Astrocyte (in vitro differentiated cells and primary cell): ENCODE measurements around the gene PLPP4.

Experiments used
- EZH2 ChIP-seq: IDR thresholded peaks from 2 replicates; pipeline ENCODE4 v1.6.1; 2012; ENCODE audit warnings: mild to moderate bottlenecking, low read length, inconsistent platforms; ENCODE audit not compliant: insufficient read depth
- TF ChIP-seq, protein P1 (sequence below): IDR thresholded peaks from 2 replicates; pipeline ENCODE4 v1.5.1; 2011; ENCODE audit warnings: low read depth, mild to moderate bottlenecking, inconsistent platforms, low read length, moderate library complexity; ENCODE audit not compliant: insufficient read depth

DNA sequence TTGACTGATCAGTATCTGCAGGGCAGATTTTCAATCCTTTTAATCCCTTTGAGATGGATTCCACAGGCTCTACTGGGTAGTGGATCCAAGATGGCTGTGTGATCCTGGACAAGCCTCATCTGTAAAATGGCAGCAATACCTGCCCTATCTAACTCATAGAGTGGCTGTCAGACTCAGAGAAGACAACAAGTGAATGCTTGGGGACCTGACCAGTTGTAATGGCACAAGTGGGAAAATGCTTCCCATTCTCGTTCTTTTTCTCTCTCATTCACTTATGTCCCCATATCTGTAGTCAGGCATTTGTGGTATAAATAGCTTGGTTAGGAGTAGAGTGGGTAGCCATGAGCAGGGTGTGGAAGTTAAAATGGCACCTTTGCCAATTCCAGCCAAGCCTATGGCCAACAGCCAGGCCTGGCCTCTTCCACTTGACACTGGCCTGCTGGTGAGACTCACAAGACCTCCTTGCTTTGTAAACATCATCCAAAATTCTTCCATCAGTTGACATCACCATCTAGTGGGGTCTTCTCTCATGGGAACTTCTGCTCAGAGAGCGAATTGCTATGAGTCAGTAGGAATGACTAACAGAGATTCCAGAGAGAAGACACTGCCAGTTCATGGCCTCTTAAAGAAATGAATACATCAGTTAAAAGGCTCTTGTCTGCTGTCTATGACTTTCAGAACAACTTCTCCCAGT lies 150.1 kb downstream of the PLPP4 start:
- TF ChIP-seq, protein P1, sequence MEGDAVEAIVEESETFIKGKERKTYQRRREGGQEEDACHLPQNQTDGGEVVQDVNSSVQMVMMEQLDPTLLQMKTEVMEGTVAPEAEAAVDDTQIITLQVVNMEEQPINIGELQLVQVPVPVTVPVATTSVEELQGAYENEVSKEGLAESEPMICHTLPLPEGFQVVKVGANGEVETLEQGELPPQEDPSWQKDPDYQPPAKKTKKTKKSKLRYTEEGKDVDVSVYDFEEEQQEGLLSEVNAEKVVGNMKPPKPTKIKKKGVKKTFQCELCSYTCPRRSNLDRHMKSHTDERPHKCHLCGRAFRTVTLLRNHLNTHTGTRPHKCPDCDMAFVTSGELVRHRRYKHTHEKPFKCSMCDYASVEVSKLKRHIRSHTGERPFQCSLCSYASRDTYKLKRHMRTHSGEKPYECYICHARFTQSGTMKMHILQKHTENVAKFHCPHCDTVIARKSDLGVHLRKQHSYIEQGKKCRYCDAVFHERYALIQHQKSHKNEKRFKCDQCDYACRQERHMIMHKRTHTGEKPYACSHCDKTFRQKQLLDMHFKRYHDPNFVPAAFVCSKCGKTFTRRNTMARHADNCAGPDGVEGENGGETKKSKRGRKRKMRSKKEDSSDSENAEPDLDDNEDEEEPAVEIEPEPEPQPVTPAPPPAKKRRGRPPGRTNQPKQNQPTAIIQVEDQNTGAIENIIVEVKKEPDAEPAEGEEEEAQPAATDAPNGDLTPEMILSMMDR: no peak
- TF ChIP-seq EZH2: no peak
